KMS-11 (cell line): ENCODE measurements around the gene SLCO4A1.

Experiments used
- H2AFZ ChIP-seq: fragments of 200-600 bp; sonication (generic); 2 replicates; pipeline ENCODE4 v1.6.1; 2016; ENCODE audit warnings: antibody characterized with exemption, mixed run types, low read depth
- H3K27ac ChIP-seq: fragments of 200-600 bp; sonication (generic); 2 replicates; pipeline ENCODE4 v1.6.1; 2016; ENCODE audit warnings: mild to moderate bottlenecking, mixed run types
- H3K27me3 ChIP-seq: fragments of 200-600 bp; sonication (generic); 2 replicates; pipeline ENCODE4 v1.6.1; 2017; ENCODE audit warnings: mild to moderate bottlenecking, low read depth, mixed run types, moderate library complexity; ENCODE audit not compliant: insufficient read depth
- H3K36me3 ChIP-seq: fragments of 200-600 bp; sonication (generic); 2 replicates; pipeline ENCODE4 v1.6.1; 2017; ENCODE audit warnings: mild to moderate bottlenecking, mixed run types; ENCODE audit not compliant: insufficient read depth
- H3K4me1 ChIP-seq: fragments of 200-600 bp; sonication (generic); 2 replicates; pipeline ENCODE4 v1.6.1; 2016; ENCODE audit warnings: mild to moderate bottlenecking, low read depth, mixed run types; ENCODE audit not compliant: poor library complexity, severe bottlenecking
- H3K4me2 ChIP-seq: fragments of 200-600 bp; sonication (generic); 2 replicates; pipeline ENCODE4 v1.7.0; 2016; ENCODE audit warnings: mild to moderate bottlenecking, mixed run types
- H3K4me3 ChIP-seq: fragments of 200-600 bp; sonication (generic); IDR thresholded peaks from 2 replicates; pipeline ENCODE4 v1.6.1; 2017; ENCODE audit warnings: low read depth, low read length, mixed read lengths; ENCODE audit not compliant: insufficient read depth
- H3K79me2 ChIP-seq: fragments of 200-600 bp; sonication (generic); 2 replicates; pipeline ENCODE4 v1.6.1; 2016; ENCODE audit warnings: low read depth, mixed run types; ENCODE audit not compliant: insufficient read depth
- H3K9ac ChIP-seq: fragments of 200-600 bp; sonication (generic); 2 replicates; pipeline ENCODE4 v1.6.1; 2016; ENCODE audit warnings: mild to moderate bottlenecking, mixed run types
- H4K20me1 ChIP-seq: fragments of 200-600 bp; sonication (generic); 2 replicates; pipeline ENCODE4 v1.6.1; 2016; ENCODE audit warnings: mild to moderate bottlenecking, mixed run types; ENCODE audit not compliant: insufficient read depth
- TF ChIP-seq, protein P1 (sequence below): fragments of 200-600 bp; sonication (generic); conservative IDR thresholded peaks from 2 replicates; pipeline ENCODE4 v1.6.1; 2017; ENCODE audit warnings: low read depth, mild to moderate bottlenecking, antibody characterized with exemption, low read length, moderate library complexity, mixed read lengths

Gene SLCO4A1

DNA sequence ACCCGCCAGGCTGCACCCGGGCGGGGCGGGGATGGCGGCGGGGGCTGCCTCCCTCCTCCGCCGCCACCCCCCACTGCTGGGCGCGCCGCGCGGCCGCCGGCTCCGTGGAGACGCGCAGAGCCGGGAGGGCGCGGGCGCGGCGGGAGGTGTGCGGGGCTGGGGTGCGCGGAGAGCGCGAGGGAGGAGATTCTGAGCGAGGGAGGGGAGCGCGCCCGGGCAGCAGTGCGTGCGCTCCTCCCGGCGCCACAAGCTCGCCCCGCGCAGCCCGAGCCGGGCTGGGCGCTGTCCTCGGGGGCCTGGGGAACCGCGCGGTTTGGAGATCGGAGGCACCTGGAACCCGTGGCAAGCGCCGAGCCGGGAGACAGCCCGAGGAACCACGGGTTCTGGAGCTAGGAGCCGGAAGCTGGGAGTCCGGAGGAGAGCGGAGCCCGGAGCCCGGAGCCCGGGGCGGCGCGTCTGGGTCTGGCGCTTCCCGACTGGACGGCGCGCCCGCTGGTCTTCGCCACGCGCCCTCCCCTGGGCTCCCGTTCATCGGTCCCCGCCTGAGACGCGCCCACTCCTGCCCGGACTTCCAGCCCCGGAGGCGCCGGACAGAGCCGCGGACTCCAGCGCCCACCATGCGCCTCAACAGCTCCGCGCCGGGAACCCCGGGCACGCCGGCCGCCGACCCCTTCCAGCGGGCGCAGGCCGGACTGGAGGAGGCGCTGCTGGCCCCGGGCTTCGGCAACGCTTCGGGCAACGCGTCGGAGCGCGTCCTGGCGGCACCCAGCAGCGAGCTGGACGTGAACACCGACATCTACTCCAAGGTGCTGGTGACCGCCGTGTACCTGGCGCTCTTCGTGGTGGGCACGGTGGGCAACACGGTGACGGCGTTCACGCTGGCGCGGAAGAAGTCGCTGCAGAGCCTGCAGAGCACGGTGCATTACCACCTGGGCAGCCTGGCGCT, 66.6 kb downstream of the SLCO4A1 start, which contains the start of gene NTSR1:
NTSR1 (plus strand) TSS at position 246 of the 946 bp plus-strand sequence; CDS start at position 618, 372 bp downstream.
- no peak within 1 kb of the TSS for H3K9ac ChIP-seq
- no peaks in the 10 kb centered on the region for H3K79me2 ChIP-seq
- no peaks in the 10 kb centered on the region for H3K4me1 ChIP-seq
- H3K4me2 ChIP-seq, result no peak within 1 kb of the TSS
- H4K20me1 ChIP-seq, result no peaks in the 10 kb centered on the region
- TF ChIP-seq, protein P1, sequence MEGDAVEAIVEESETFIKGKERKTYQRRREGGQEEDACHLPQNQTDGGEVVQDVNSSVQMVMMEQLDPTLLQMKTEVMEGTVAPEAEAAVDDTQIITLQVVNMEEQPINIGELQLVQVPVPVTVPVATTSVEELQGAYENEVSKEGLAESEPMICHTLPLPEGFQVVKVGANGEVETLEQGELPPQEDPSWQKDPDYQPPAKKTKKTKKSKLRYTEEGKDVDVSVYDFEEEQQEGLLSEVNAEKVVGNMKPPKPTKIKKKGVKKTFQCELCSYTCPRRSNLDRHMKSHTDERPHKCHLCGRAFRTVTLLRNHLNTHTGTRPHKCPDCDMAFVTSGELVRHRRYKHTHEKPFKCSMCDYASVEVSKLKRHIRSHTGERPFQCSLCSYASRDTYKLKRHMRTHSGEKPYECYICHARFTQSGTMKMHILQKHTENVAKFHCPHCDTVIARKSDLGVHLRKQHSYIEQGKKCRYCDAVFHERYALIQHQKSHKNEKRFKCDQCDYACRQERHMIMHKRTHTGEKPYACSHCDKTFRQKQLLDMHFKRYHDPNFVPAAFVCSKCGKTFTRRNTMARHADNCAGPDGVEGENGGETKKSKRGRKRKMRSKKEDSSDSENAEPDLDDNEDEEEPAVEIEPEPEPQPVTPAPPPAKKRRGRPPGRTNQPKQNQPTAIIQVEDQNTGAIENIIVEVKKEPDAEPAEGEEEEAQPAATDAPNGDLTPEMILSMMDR, result no peak
- no peak within 1 kb of the TSS for H2AFZ ChIP-seq
- no peak within 1 kb of the TSS for H3K4me3 ChIP-seq
- no peak within 1 kb of the TSS for H3K27ac ChIP-seq
- no peaks in the 10 kb centered on the region for H3K36me3 ChIP-seq
- H3K27me3 ChIP-seq, result peaks cover 95% of the 10 kb centered on the region

DNA sequence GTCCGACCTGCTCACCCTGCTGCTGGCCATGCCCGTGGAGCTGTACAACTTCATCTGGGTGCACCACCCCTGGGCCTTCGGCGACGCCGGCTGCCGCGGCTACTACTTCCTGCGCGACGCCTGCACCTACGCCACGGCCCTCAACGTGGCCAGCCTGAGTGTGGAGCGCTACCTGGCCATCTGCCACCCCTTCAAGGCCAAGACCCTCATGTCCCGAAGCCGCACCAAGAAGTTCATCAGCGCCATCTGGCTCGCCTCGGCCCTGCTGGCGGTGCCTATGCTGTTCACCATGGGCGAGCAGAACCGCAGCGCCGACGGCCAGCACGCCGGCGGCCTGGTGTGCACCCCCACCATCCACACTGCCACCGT, 67.2 kb downstream of the SLCO4A1 start:
- Histone ChIP-seq H2AFZ (no peak overlapping the region), H3K4me2 (no peak overlapping the region), H3K27ac (no peak overlapping the region), H3K36me3 (no peaks in the 10 kb centered on the region), H3K4me3 (no peak overlapping the region), H3K27me3 (peaks cover 95% of the 10 kb centered on the region), H3K4me1 (no peaks in the 10 kb centered on the region), H3K79me2 (no peaks in the 10 kb centered on the region), H3K9ac (no peak overlapping the region), H4K20me1 (no peaks in the 10 kb centered on the region)
- TF ChIP-seq, protein P1, result no peak

DNA sequence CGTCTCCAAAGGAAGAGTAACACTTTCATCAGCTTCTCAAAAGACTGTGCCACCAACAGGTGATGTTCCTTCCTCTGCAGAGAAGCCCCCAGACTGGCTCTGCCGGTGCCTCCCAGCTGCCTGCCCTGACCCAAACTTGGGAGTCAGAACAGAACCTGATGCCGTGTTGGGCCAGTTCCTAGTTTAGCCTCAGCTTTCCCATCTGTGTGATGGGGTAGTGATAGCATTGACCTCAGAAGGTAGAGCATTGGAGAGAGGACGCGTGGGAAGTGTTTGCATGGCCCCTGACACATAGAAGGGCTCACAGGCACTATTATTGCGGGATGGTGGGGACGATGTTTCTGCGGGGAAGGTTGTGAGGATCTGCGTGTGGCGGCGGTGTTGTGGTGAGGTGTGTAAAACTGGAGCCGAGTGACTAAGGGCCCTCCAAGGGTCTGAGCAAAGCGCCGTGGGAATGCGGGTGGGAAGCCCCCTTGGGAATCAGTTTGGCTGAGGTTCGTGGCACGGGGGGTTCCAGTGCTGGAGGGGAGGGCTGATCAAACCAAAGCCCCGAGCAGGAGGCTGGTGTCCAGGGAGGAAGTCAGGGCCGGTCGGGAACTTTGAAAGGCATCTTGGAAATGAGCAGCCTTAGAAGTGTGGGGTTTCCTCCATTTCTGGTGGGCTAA, 68.0 kb downstream of the SLCO4A1 start:
- Histone ChIP-seq H3K4me1 (no peaks in the 10 kb centered on the region), H3K9ac (no peak overlapping the region), H3K4me3 (no peak overlapping the region), H3K27me3 (peaks cover 95% of the 10 kb centered on the region), H2AFZ (no peak overlapping the region), H3K4me2 (no peak overlapping the region), H4K20me1 (no peaks in the 10 kb centered on the region), H3K36me3 (no peaks in the 10 kb centered on the region), H3K79me2 (no peaks in the 10 kb centered on the region), H3K27ac (no peak overlapping the region)
- TF ChIP-seq, protein P1, result no peak

DNA sequence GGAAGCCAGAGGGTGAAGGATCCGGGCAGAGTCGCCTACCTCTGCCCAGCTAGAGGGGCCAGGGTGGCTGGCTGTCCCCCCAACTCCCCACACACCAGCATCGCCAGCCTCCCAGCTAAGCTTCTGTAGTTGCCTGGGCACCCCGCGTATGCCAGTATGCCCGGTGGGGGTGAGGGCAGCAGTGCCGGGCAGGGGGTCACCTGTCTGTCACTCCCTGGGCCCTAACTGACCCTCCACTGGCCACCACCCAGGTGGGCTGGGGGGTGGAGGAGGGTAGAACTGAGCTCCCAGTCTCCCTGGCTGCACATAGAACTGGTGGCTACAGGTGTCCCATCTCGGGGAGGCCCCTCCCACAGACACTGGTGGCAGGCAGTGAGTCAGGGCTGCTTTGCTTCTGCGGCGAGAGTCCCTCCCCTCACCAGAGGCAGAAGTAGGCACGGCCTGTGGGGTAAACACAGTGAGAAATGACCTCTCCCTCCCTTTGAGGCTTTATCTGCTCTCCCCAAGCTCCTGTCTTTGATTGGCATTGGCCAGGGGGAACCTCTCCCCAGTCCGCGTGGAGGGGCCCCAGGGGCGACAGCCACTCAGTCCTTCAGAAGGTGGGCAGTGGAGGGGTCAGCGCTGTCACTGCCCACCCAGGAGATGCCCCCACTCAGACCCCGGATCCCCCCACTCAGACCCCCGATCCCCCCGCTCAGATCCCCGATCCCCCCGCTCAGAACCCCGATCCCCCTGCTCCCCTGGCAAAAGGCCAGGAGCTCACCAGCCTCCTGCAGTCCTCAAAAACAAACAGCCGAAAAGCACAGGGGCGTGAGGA, 68.8 kb downstream of the SLCO4A1 start:
- no peak overlapping the region for H2AFZ ChIP-seq
- no peak overlapping the region for H3K9ac ChIP-seq
- no peaks in the 10 kb centered on the region for H3K4me1 ChIP-seq
- TF ChIP-seq, protein P1, result no peak
- H3K27me3 ChIP-seq, result peaks cover 95% of the 10 kb centered on the region
- no peak overlapping the region for H3K27ac ChIP-seq
- H3K79me2 ChIP-seq, result no peaks in the 10 kb centered on the region
- H3K36me3 ChIP-seq, result no peaks in the 10 kb centered on the region
- H4K20me1 ChIP-seq, result no peaks in the 10 kb centered on the region
- no peak overlapping the region for H3K4me2 ChIP-seq
- no peak overlapping the region for H3K4me3 ChIP-seq
